IPS DF 4.7 (cell line): Measurements from ENCODE around the gene CFAP61.
"Not testable (repeated sequence)": the region's sequence is repeated elsewhere in the genome, so short reads cannot be mapped to it uniquely, and the experiment has no call there.

ENCODE experiments used
- DNase-seq: peaks from one replicate; pipeline ENCODE4 v3.0.0-alpha.2; 2013; ENCODE audit warnings: low spot score; ENCODE audit errors: extremely low read depth

CFAP61 gene

DNA sequence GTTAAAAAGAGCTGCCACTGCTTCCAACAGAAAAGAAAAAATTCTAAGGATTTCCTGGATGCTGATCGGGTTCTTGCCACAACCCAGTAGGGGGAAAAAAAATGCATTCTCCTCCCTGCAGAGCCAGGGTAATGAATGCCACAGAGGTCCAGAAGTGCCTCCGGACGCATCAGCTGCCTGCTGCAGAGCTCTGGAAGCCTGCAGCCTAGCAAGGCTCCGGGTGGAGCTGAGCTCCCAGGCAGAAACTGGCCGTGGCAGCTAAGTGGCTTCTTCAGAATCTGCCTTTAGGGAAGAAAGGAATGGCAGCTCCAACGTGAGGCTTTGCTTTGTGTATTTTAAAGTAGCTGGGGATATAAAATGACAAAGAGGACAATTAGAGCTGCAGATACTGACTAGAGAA is 155.0 kb downstream of the CFAP61 start:
- DNase-seq: peak; percentile 33

DNA sequence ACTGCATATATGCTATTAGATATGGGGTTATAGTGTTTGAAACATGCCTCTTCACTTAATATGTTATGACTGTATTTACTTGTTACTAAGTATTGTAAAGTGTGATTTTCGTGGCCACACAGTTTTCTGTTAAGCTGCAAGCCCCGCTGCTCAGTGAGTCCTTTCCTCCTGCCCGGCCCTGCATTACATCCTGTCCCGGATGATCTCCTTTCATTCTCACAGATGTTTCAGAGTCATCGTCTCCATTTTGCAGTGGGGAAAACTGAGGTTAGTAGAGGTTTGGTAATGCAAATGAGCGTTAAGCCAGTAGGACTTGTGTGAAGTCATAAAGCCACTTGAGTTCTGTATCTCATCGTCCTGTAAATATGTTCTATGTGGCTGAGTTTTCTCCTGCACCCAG is 155.5 kb downstream of the CFAP61 start:
- no peak for DNase-seq

DNA sequence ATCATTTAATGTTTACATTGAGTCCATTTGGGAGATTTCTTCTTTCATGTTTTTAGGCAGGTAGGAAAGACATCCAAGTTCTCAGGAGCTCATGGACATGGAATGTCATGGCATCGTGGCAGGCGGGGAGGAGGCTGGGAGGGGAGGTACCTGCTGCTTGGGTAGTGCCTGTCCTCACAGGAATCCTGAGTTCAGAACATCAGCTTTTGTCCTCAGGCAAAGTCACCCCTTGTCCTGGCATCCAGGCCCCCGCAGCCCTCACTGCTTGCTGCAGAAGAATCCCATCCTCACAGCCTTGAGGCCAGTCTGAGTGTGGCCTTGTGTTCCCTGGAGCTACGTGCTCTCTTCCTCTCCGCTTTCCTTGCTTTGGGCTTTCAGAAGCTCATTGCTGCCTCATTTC is 157.4 kb downstream of the CFAP61 start:
- DNase-seq: no peak

- DNase-seq: no peak
These were observed 158.0 kb downstream of the CFAP61 start for GRCh38 chr20:20210327-20210726.

GRCh38 chr20:20210943-20211273 is 158.6 kb downstream of the CFAP61 start:
- DNase-seq: no peak

DNA sequence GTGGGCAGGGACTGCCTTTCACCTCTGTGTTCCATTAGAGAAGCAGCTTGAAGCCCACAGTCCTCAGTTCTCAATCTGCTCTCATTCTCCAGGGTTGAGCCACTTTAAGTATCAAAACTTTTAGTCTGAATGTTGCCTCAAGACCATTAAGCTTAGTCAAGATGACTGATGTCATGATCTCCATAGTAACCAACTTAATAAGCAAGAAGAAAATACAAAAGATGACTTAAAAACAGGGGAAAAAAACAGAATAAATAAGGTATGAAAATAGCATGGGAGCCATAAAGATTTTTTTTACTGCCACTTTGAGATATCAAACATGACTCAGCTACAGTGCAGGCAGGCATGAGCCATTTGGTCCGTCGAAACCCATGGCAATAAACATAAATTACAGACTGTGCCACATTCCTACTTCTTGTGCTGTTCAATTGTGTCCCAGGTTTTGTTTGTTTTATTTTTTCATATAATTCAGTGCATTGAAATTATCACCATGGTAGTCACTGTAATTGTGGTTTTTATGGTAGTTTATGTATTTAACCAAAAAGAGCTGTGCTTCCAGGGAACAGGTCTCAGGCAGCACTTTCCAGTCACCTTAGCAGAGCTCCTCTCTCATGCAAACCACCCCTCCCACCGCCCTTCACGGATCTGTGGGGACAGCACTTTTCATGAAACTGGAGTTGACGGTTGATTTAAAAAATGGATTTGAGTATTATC is 159.1 kb downstream of the CFAP61 start:
- no peak for DNase-seq

DNA sequence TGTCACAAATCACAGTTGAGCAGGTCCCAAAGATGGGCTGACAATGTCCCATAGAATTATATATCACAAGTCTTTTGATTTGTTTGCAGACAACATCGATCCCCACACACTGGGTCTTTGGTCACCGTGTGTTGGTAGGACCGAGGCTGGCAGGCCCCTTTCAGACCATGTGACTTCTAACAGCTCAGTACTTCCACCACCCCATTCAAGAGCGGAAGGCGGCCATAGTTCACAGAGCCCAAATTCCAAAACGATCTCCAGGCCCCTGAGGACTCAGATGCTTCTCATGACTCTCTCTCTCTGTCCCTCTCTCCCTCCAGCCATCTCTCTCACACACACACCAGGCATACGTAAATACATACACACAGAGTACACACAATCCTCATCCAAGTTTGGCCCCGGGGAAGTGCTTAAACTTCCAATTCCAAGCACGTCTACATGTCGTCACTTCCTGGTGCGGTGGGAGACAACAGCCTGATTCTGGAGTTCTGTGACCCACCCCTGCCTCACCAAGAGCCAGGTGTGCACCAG is 159.7 kb downstream of the CFAP61 start:
- DNase-seq: no peak

DNA sequence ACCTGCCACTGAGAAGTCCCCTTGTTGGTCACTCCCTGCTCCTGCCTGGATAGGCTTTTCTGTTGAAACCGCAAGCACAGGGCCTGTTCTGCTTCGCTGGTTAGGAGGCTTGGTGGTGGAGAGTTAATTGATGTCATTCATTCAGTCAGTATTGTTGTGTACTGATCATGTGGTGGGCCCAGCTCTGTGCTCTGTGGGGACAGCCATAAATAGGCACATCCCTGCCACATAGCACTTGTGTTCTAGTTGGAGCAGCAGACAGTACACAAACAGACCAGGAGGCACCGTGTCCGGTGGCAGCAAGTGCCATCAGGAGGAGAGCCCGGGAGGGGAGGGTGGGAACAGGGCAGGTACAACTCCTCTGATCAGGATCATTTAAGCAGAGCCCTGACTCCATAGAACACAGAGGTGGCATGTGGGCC is 160.4 kb downstream of the CFAP61 start:
- no peak for DNase-seq

GRCh38 chr20:20213526-20214121 is 161.3 kb downstream of the CFAP61 start:
- no peak for DNase-seq

DNA sequence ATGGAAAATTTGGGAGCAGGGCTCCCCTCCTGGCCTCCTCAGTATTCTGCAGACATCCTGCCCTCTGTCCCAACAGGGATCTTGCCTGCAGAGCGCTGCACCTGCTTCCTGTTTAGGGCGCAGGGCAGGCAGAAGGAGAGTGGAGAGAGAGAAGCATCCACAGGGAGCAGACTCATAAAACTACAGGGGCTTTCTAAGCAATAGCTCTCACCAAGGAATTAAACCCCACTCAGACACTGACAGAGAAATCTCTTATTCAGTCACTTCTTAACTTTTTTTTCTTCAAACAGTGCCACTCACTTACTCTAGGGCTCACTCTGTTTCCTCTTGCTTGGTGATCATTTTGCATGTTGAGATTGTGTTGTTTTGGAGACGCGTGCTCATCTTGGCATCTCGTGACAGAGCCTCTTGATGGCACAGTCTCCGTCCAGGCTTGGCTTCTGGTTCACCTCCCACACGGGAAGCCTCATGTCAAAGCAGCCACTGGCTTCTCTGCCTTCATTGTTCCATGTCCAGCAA is 162.5 kb downstream of the CFAP61 start:
- no peak for DNase-seq

- no peak for DNase-seq
These were observed 163.8 kb downstream of the CFAP61 start for GRCh38 chr20:20215976-20216727.

GRCh38 chr20:20216941-20217340 is 164.6 kb downstream of the CFAP61 start:
- DNase-seq: no peak

- no peak for DNase-seq
These were observed 165.3 kb downstream of the CFAP61 start for GRCh38 chr20:20217621-20218020.

- DNase-seq: not testable (repeated sequence)
These were observed 165.8 kb downstream of the CFAP61 start for GRCh38 chr20:20218106-20218505.

GRCh38 chr20:20219016-20219415 is 166.7 kb downstream of the CFAP61 start:
- DNase-seq: no peak

DNA sequence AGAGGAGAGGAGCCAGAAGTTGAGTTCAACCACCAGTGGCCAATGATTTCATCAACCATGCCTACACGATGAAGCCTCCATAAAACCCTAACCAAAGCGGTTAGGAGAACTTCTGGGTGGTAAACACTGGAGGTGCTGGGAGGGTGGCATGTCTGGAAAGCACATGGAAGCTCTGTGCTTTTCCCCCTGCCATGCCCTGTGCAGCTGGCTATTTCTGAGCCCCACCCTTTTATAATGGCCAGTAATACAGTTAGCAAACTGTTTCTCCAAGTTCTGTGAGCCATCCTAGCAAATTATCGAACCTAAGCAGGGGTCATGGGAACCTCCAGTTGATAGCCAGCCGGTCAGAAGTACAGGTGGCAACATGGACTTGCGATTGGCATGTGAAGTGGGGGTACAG is 167.8 kb downstream of the CFAP61 start:
- DNase-seq: no peak

- DNase-seq: no peak
These were observed 171.6 kb downstream of the CFAP61 start for GRCh38 chr20:20223981-20224380.

DNA sequence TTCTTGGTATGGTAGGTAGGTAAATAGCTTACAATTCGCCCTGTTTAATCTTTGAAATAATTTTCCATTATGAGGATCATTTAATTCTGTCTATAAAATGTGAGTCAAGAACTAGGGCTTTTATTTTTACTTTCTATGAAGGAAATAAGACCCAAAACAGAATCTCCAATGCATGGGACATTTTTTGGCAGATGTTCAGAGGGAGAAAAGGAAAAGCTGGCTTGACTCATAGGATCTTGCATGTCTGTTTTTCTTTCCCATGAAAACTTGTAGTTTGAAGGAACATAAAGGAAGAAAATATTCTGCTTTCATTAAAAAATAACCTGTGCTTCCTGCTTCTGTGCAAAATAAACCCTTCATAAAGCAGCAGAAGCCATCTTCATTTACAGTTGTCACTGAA is 172.5 kb downstream of the CFAP61 start:
- no peak for DNase-seq

- no peak for DNase-seq
These were observed 173.2 kb downstream of the CFAP61 start for GRCh38 chr20:20225325-20226043.

DNA sequence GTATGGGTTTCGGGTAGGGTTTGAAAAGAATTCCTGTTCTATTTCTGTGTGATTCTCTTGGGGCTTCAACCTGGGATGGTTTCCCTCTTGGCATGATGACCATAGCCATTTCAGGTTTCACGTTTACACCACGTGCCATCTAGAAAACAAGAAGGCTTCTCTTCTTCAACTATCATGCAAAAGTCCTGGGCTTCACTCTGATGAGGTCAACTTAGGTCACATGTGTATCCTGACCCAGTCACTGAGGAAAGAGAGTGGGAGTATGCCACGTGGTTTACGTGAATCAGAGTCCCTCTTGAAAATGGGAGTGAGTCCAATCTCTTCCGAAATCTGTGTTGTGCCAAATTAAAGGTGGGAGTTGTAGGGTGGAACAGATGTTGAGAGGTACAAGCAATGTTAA is 174.2 kb downstream of the CFAP61 start:
- no peak for DNase-seq

DNA sequence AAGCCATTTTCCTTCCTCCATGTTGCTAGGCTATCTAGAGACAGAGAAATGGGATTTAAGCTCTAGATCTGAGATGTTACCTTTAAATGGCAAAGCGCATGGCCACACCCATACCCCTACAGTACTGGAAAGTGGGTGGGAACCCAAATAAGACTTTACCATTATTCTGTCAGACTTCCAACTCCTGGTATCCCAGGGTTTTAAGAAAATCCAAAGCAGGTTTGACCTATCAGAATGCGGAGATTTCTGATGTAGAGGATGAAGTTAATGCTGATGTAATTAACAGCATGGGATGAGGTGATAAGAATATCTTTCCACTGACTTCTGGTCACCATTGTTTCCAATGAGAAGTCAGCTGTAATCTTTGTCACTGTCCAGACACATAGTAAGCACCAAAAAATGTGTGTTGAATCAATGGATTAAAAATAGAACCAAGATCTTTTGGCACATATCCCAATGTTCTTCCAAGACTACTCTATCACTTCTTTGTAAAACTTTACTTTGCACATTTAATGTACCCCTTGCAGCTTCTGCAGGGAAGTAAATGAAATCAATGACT is 174.8 kb downstream of the CFAP61 start:
- DNase-seq: no peak
